ENCODE results near the gene SERTAD2. TPM values are rescaled to one million over a fixed set of nuclear protein-coding genes. Genes with fewer than 3 reads are reported as not detected.

The SERTAD2 gene
- total RNA-seq, 1 donor from 2014 or later, result 20.7 TPM

DNA sequence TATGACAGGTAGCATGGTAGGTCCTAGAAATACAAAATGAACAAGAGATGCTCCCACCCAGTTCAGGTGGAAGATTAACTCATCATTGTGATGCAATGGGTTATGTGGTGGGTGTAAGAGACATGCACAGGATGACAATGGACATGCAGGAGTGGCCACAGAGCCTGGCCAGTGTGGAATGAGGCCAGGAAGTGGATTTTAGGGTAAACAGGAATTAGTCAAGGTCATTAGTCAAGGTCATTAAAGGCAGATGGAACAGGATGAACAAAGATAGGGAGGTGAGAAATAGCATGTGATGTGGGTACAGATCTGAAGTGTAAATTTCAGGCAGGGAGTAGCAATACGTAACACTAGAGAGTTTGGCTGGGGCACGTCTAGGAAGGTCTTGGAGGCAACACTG, 15.6 kb upstream of the SERTAD2 start:
- intact Hi-C loops (cut with DNase I), result no loop called here
- H3K4me1 ChIP-seq, result peaks cover 5% of the 10 kb centered on the region
- DNase-seq (no peak), ATAC-seq (no peak)
- H3K4me3 ChIP-seq, result no peak overlapping the region
- no peaks in the 10 kb centered on the region for H3K27me3 ChIP-seq
- H3K27ac ChIP-seq, result no peak overlapping the region
- H3K36me3 ChIP-seq, result no peaks in the 10 kb centered on the region
- H3K9me3 ChIP-seq, result no peaks in the 10 kb centered on the region
- TF ChIP-seq, protein P1, sequence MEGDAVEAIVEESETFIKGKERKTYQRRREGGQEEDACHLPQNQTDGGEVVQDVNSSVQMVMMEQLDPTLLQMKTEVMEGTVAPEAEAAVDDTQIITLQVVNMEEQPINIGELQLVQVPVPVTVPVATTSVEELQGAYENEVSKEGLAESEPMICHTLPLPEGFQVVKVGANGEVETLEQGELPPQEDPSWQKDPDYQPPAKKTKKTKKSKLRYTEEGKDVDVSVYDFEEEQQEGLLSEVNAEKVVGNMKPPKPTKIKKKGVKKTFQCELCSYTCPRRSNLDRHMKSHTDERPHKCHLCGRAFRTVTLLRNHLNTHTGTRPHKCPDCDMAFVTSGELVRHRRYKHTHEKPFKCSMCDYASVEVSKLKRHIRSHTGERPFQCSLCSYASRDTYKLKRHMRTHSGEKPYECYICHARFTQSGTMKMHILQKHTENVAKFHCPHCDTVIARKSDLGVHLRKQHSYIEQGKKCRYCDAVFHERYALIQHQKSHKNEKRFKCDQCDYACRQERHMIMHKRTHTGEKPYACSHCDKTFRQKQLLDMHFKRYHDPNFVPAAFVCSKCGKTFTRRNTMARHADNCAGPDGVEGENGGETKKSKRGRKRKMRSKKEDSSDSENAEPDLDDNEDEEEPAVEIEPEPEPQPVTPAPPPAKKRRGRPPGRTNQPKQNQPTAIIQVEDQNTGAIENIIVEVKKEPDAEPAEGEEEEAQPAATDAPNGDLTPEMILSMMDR (IDR thresholded peaks at IDR 0.05), result no peak

DNA sequence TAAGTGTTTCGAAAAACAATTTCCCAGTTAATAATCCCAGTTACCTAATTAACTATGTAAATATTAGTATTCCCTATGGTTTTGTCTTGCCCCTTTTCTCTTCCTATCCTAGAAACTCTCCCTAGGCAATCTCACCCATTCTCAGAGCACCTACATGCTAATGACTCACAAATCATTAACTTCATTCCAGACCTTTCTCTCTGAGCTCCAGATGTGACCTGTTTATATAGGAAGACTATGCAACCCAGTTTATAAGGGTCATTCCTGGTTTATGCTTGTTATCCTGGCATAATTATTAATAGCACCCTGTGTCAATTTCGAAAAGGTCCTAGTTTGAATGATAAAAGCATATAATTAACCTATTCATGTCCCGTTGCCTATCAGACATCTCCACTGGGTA, 14.8 kb upstream of the SERTAD2 start:
- no peaks in the 10 kb centered on the region for H3K36me3 ChIP-seq
- no peak overlapping the region for H3K27ac ChIP-seq
- no peaks in the 10 kb centered on the region for H3K9me3 ChIP-seq
- intact Hi-C loops (cut with DNase I), result no loop called here
- peaks cover 5% of the 10 kb centered on the region for H3K4me1 ChIP-seq
- no peaks in the 10 kb centered on the region for H3K27me3 ChIP-seq
- no peak overlapping the region for H3K4me3 ChIP-seq
- TF ChIP-seq, protein P1 (IDR thresholded peaks at IDR 0.05), result no peak
- ATAC-seq (no peak), DNase-seq (no peak)

DNA sequence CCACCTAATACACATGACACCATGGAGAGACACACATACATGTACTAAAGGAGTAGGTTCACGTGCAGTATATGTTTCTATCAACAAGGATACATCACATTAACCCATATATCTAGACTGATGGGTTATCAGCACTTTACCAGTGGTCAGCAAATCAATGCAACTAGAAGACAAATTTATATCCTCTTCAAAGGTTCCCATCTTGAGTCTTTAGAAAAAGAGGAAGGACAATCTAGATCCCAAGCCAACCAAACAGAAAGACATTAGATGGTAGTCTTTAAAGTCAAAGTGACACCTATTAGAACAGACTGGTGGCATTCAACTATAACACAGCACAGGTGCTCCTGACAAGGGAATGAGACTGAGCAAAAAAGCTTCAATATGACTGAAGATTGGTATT, 13.8 kb upstream of the SERTAD2 start:
- peaks cover 5% of the 10 kb centered on the region for H3K4me1 ChIP-seq
- intact Hi-C loops (cut with DNase I), result no loop called here
- H3K9me3 ChIP-seq, result no peaks in the 10 kb centered on the region
- no peaks in the 10 kb centered on the region for H3K27me3 ChIP-seq
- no peak for ATAC-seq
- TF ChIP-seq, protein P1 (IDR thresholded peaks at IDR 0.05), result no peak
- H3K36me3 ChIP-seq, result no peaks in the 10 kb centered on the region
- DNase-seq, result no peak
- no peak overlapping the region for H3K4me3 ChIP-seq
- no peak overlapping the region for H3K27ac ChIP-seq

DNA sequence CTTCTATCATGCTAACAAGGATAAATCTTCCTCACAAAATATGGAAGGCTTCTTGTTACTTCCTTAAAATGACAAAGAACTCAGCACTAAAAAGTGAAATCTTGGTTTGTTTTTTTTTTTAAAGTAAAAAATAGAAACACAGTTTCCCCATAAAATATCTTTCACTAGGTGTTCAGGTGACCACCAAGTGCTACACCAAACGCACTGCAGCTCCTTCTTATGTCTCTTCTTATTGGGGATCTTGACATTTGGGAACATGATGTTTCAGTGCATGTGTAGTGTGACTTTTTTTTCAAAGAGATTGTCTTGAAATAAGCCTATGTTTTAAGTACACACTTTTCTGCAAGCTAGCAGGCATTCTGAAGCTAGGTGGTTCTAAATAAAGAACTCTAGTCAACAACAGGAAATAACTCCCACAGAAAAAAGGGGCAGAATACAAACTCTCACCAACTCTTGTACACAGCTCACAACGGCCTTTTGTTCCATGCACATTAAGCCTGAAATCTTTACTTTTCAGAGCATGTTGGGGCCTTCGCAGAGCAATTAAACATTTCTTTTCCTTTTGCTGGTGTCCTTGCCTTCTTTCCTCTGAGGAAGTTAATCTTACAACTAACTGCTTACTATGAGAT, 13.2 kb upstream of the SERTAD2 start:
- Histone ChIP-seq H3K9me3 (no peaks in the 10 kb centered on the region), H3K4me3 (no peak overlapping the region), H3K27ac (no peak overlapping the region), H3K4me1 (peaks cover 5% of the 10 kb centered on the region), H3K27me3 (no peaks in the 10 kb centered on the region), H3K36me3 (no peaks in the 10 kb centered on the region)
- intact Hi-C loops (cut with DNase I), result no loop called here
- ATAC-seq (no peak), DNase-seq (no peak)
- TF ChIP-seq, protein P1 (IDR thresholded peaks at IDR 0.05), result no peak

DNA sequence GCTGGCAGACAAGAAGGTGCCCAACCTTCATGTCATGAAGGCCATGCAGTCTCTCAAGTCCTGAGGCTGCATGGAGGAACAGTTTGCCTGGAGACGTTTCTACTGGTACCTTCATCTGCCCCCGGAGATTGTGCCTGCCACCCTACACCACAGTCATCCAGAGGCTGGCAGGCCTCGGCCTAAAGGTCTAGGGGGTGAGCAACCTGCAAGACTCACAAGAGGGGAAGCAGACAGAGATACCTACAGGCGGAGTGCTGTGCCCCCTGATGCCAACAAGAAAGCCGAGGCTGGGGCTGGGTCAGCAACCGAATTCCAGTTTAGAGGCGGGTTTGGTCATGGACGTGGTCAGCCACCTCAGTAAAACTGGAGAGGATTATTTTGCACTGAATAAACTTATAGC, 12.0 kb upstream of the SERTAD2 start:
- no peaks in the 10 kb centered on the region for H3K36me3 ChIP-seq
- TF ChIP-seq, protein P1 (IDR thresholded peaks at IDR 0.05), result no peak
- no peaks in the 10 kb centered on the region for H3K9me3 ChIP-seq
- H3K4me3 ChIP-seq, result no peak overlapping the region
- no peaks in the 10 kb centered on the region for H3K27me3 ChIP-seq
- no peak overlapping the region for H3K27ac ChIP-seq
- ATAC-seq (no peak), DNase-seq (no peak)
- peaks cover 5% of the 10 kb centered on the region for H3K4me1 ChIP-seq
- intact Hi-C loops (cut with DNase I), result no loop called here

DNA sequence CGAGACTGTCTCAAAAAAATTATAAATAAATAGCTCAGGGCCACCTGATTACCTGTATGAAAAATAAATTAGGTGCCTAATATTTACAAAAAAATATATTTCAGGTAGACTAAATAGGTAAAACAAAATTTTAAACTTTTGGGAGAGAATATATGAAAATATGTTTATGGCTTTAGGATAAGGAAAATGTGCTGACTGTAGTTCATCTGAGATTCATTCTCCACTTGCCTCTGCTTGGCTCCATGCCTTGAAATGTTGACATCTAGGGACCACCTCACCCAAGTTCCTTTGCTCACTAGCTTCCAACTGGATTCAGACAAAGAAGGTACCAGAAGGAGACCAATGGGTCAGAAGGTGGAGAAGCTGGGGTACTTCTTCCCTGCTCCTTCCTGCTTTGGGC, 9.7 kb upstream of the SERTAD2 start:
- Histone ChIP-seq H3K27me3 (no peaks in the 10 kb centered on the region), H3K36me3 (no peaks in the 10 kb centered on the region), H3K4me3 (no peak overlapping the region), H3K9me3 (no peaks in the 10 kb centered on the region), H3K4me1 (peaks cover 5% of the 10 kb centered on the region), H3K27ac (no peak overlapping the region)
- DNase-seq (no peak), ATAC-seq (no peak)
- intact Hi-C loops (cut with DNase I), result no loop called here
- TF ChIP-seq, protein P1 (IDR thresholded peaks at IDR 0.05), result no peak
